Fibroblast of mammary gland (primary cell): ENCODE data around the gene CD244.

Source experiments
- DNase-seq: peaks from one replicate; pipeline ENCODE4 v3.0.0-alpha.2; 2010; ENCODE audit warnings: low read depth
- H3K4me3 ChIP-seq: 2 replicates; pipeline ENCODE4 v1.5.1; 2011; ENCODE audit warnings: low read depth, mild to moderate bottlenecking, low read length, moderate library complexity; ENCODE audit not compliant: control insufficient read depth
- CTCF ChIP-seq: conservative IDR thresholded peaks from 2 replicates; pipeline ENCODE4 v1.5.1; 2011; ENCODE audit warnings: low read depth, low read length, inconsistent platforms; ENCODE audit not compliant: control insufficient read depth, insufficient read depth

The CD244 gene

GRCh38 chr1:160780398-160780755 lies 82.3 kb downstream of the CD244 start:
- DNase-seq = no peak
- no peak overlapping the region for H3K4me3 ChIP-seq
- TF ChIP-seq CTCF = no peak
